K562 (cell line): ENCODE results near the gene GET3. TPM values are rescaled to one million over a fixed set of nuclear protein-coding genes. Genes with fewer than 3 reads are reported as not detected.
A peak's percentile ranks its signal among the peaks of the same experiment; 100 is the strongest.

Experiments used
- BCOR ChIP-seq: fragments of 450-650 bp; IDR thresholded peaks from 2 replicates; pipeline ENCODE4 v1.6.1; 2016
- CREB3 ChIP-seq: fragments of 450-650 bp; conservative IDR thresholded peaks from 2 replicates; pipeline ENCODE4 v1.6.1; 2016; ENCODE audit warnings: missing genetic modification characterization, low read depth, mild to moderate bottlenecking, missing compliant biosample characterization, moderate library complexity
- GTF2A2 ChIP-seq: IDR thresholded peaks from 2 replicates; pipeline ENCODE4 v1.6.1; 2016; ENCODE audit warnings: mild to moderate bottlenecking, missing genetic modification characterization, missing compliant biosample characterization
- MCM5 ChIP-seq: fragments of 450-650 bp; IDR thresholded peaks from 2 replicates; pipeline ENCODE4 v1.6.1; 2016; ENCODE audit warnings: low read depth
- NCOA1 ChIP-seq: fragments of 450-650 bp; IDR thresholded peaks from 2 replicates; pipeline ENCODE4 v1.6.1; 2016; ENCODE audit warnings: low read depth
- RBM17 ChIP-seq: fragments of 200-400 bp; formaldehyde crosslinking; IDR thresholded peaks from 2 replicates; pipeline ENCODE4 v1.6.1; 2017; ENCODE audit warnings: low read depth, mild to moderate bottlenecking, low read length, borderline replicate concordance
- RERE ChIP-seq: sonication (generic); formaldehyde crosslinking; IDR thresholded peaks from 2 replicates; pipeline ENCODE4 v1.8.0; 2023; ENCODE audit warnings: missing genetic modification reagents, mild to moderate bottlenecking, borderline replicate concordance
- TAF7 ChIP-seq: fragments of 450-650 bp; IDR thresholded peaks from 2 replicates; pipeline ENCODE4 v1.6.1; 2016; ENCODE audit warnings: missing genetic modification characterization, missing compliant biosample characterization
- ZBTB43 ChIP-seq: sonication (generic); formaldehyde crosslinking; IDR thresholded peaks from 2 replicates; pipeline ENCODE4 v1.8.0; 2023; ENCODE audit warnings: mild to moderate bottlenecking, missing genetic modification reagents
- ZFP1 ChIP-seq: fragments of 450-650 bp; formaldehyde crosslinking; IDR thresholded peaks from 2 replicates; pipeline ENCODE4 v1.4.0; 2020; ENCODE audit warnings: mild to moderate bottlenecking, mixed read lengths
- ZNF407 ChIP-seq: fragments of 450-650 bp; IDR thresholded peaks from 2 replicates; pipeline ENCODE4 v1.6.1; 2016; ENCODE audit warnings: low read depth
- polyA plus RNA-seq, 8 experiments: library from polyadenylated mRNA; depleted of rRNA in 4 of 8; stranded (reverse) in 5 of 8; unstranded in 3 of 8; fragments of >200 nt; fragmentation: Nextera tagmentation in 2 of 8; fragmentation: Illumina TruSeq in 1 of 8; extraction: Ambion mirVana in 2 of 8; extraction: Trizol in 1 of 8; gene quantifications; 2 replicates each; pipeline versions ENCODE4 v1.2.1 to v1.2.3, GENCODE V29; 2011 to 2014; ENCODE audit warnings: inconsistent platforms in 1 of 8, missing spikeins in 1 of 8
- total RNA-seq, 7 experiments: library from RNA; depleted of rRNA in 6 of 7; stranded (reverse); fragments of >200 nt in 6 of 7; fragmentation: Illumina TruSeq in 2 of 7; extraction: Trizol in 2 of 7; gene quantifications; 2 replicates each; pipeline versions ENCODE4 v1.2.1 to v1.2.3, GENCODE V29; 2011 to 2021; ENCODE audit warnings: low replicate concordance in 1 of 7

Gene GET3
- total and polyA plus RNA-seq, 9 of the 15 experiments (the other 6 are each of a cell fraction or from before 2014, with no cell fraction given) = 8.3 to 83.5 (median 51.8) TPM

GRCh38 chr19:12723641-12724426 is 13.5 kb upstream of the GET3 start, which contains the start of gene TNPO2 (continued):
- TF ChIP-seq ZNF407 (peak; percentile 77), RBM17 (no peak), GTF2A2 (no peak), CREB3 (no peak), RERE (CRISPR knock-in tag) (no peak), TAF7 (no peak), MCM5 (no peak), BCOR (0 out of 2 replicates have a peak, but pooled peaks have one; percentile 1), NCOA1 (no peak), ZFP1 (CRISPR knock-in tag) (no peak), ZBTB43 (CRISPR knock-in tag) (0 out of 2 replicates have a peak, but pooled peaks have one; percentile 45)
